K562 (cell line): ENCODE measurements around the gene ACBD4. TPM values are rescaled to one million over a fixed set of nuclear protein-coding genes. Genes with fewer than 3 reads are reported as not detected.
A peak's percentile ranks its signal among the peaks of the same experiment; 100 is the strongest.

Experiments used
- CCAR2 ChIP-seq: fragments of 200-400 bp; formaldehyde crosslinking; IDR thresholded peaks from 2 replicates; pipeline ENCODE4 v1.6.1; 2017; ENCODE audit warnings: mild to moderate bottlenecking, low read depth, low read length
- EP400 ChIP-seq: fragments of 450-650 bp; IDR thresholded peaks from 2 replicates; pipeline ENCODE4 v1.6.1; 2017; ENCODE audit warnings: antibody characterized with exemption, mild to moderate bottlenecking, moderate library complexity
- GATAD2B ChIP-seq: fragments of 450-650 bp; IDR thresholded peaks from 2 replicates; pipeline ENCODE4 v1.6.1; 2017; ENCODE audit warnings: mild to moderate bottlenecking, borderline replicate concordance
- HMG20A ChIP-seq: fragments of 450-650 bp; formaldehyde crosslinking; conservative IDR thresholded peaks from 2 replicates; pipeline ENCODE4 v1.4.0; 2020; ENCODE audit warnings: mild to moderate bottlenecking, mixed read lengths
- HMGN3 ChIP-seq: IDR thresholded peaks from 2 replicates; pipeline ENCODE4 v1.6.1; 2011; ENCODE audit warnings: borderline replicate concordance, low read depth, mild to moderate bottlenecking, mixed read lengths, low read length; ENCODE audit not compliant: insufficient read length; ENCODE audit errors: extremely low read depth
- HNRNPLL ChIP-seq: fragments of 200-400 bp; formaldehyde crosslinking; IDR thresholded peaks from 2 replicates; pipeline ENCODE4 v1.6.1; 2017; ENCODE audit warnings: low read length, low read depth, mild to moderate bottlenecking; ENCODE audit not compliant: poor library complexity, severe bottlenecking
- HOXB6 ChIP-seq: fragments of 250-450 bp; sonication (Bioruptor Pico); IDR thresholded peaks from 2 replicates; pipeline ENCODE4 v1.5.1; 2022; ENCODE audit warnings: mild to moderate bottlenecking, borderline replicate concordance
- KDM1A ChIP-seq, 2 experiments: fragments of 450-650 bp; IDR thresholded peaks; 2 replicates each; pipeline ENCODE4 v1.6.1; 2016; ENCODE audit warnings: mild to moderate bottlenecking in 2 of 2
- MITF ChIP-seq: IDR thresholded peaks from 2 replicates; pipeline ENCODE4 v1.6.1; 2014; ENCODE audit warnings: antibody characterized with exemption
- MXI1 ChIP-seq: IDR thresholded peaks from 2 replicates; pipeline ENCODE4 v1.6.1; 2011; ENCODE audit warnings: low read depth, mild to moderate bottlenecking, improper control_type of control experiment, low read length
- NEUROD1 ChIP-seq: fragments of 150-350 bp; IDR thresholded peaks from 2 replicates; pipeline ENCODE4 v1.6.1; 2014; ENCODE audit warnings: borderline replicate concordance, low read length, low read depth; ENCODE audit not compliant: partially characterized antibody
- NFE2L1 ChIP-seq: fragments of 450-650 bp; IDR thresholded peaks from 2 replicates; pipeline ENCODE4 v1.6.1; 2016; ENCODE audit warnings: missing genetic modification characterization, low read depth, mild to moderate bottlenecking, missing compliant biosample characterization, moderate library complexity, borderline replicate concordance
- NRF1 ChIP-seq, 2 experiments: fragments of 450-650 bp; IDR thresholded peaks in 1 of 2; conservative IDR thresholded peaks in 1 of 2; 2 replicates each; pipeline ENCODE4 v1.6.1; 2014; ENCODE audit warnings: mild to moderate bottlenecking in 2 of 2
- PCBP2 ChIP-seq: fragments of 200-400 bp; formaldehyde crosslinking; IDR thresholded peaks from 2 replicates; pipeline ENCODE4 v1.6.1; 2018; ENCODE audit warnings: low read length, low read depth, mild to moderate bottlenecking, moderate library complexity; ENCODE audit not compliant: poor library complexity, severe bottlenecking
- SIRT6 ChIP-seq: IDR thresholded peaks from one replicate; pipeline ENCODE4 v1.6.1; 2012; ENCODE audit warnings: low read depth, mild to moderate bottlenecking, control low read depth, inconsistent platforms, low read length, moderate library complexity
- SREBF2 ChIP-seq: sonication (generic); formaldehyde crosslinking; IDR thresholded peaks from 2 replicates; pipeline ENCODE4 v1.4.0; 2020; ENCODE audit warnings: mild to moderate bottlenecking, missing genetic modification reagents
- SRSF3 ChIP-seq: fragments of 200-400 bp; formaldehyde crosslinking; IDR thresholded peaks from 2 replicates; pipeline ENCODE4 v1.6.1; 2016; ENCODE audit warnings: mild to moderate bottlenecking, low read length, moderate library complexity; ENCODE audit not compliant: insufficient read depth
- USF2 ChIP-seq: sonication (generic); formaldehyde crosslinking; IDR thresholded peaks from 2 replicates; pipeline ENCODE4 v1.5.0; 2020; ENCODE audit warnings: missing genetic modification reagents
- ZKSCAN8 ChIP-seq: fragments of 200-800 bp; sonication (Bioruptor generic); IDR thresholded peaks from 2 replicates; pipeline ENCODE4 v1.6.1; 2016; ENCODE audit warnings: missing genetic modification characterization, missing compliant biosample characterization
- ZNF324 ChIP-seq: fragments of 250-450 bp; sonication (Bioruptor Pico); IDR thresholded peaks from 2 replicates; pipeline ENCODE4 v1.4.0; 2020; ENCODE audit warnings: mild to moderate bottlenecking
- ZNF347 ChIP-seq: fragments of 450-650 bp; formaldehyde crosslinking; IDR thresholded peaks from 2 replicates; pipeline ENCODE4 v1.4.0; 2020; ENCODE audit warnings: low read depth, mild to moderate bottlenecking, moderate library complexity
- polyA plus RNA-seq, 8 experiments: library from polyadenylated mRNA; depleted of rRNA in 4 of 8; stranded (reverse) in 5 of 8; unstranded in 3 of 8; fragments of >200 nt; fragmentation: Nextera tagmentation in 2 of 8; fragmentation: Illumina TruSeq in 1 of 8; extraction: Ambion mirVana in 2 of 8; extraction: Trizol in 1 of 8; gene quantifications; 2 replicates each; pipeline versions ENCODE4 v1.2.1 to v1.2.3, GENCODE V29; 2011 to 2014; ENCODE audit warnings: inconsistent platforms in 1 of 8, missing spikeins in 1 of 8
- total RNA-seq, 7 experiments: library from RNA; depleted of rRNA in 6 of 7; stranded (reverse); fragments of >200 nt in 6 of 7; fragmentation: Illumina TruSeq in 2 of 7; extraction: Trizol in 2 of 7; gene quantifications; 2 replicates each; pipeline versions ENCODE4 v1.2.1 to v1.2.3, GENCODE V29; 2011 to 2021; ENCODE audit warnings: low replicate concordance in 1 of 7
- TF ChIP-seq, protein P1 (sequence below): fragments of 450-650 bp; IDR thresholded peaks from 2 replicates; pipeline ENCODE4 v1.6.1; 2016; ENCODE audit warnings: antibody characterized with exemption
- TF ChIP-seq, protein P2 (sequence below): sonication (generic); formaldehyde crosslinking; IDR thresholded peaks from 2 replicates; pipeline ENCODE4 v1.9.0; 2022; ENCODE audit warnings: mild to moderate bottlenecking, missing genetic modification reagents

ACBD4 gene
- total and polyA plus RNA-seq, 9 of the 15 experiments (the other 6 are each of a cell fraction or from before 2014, with no cell fraction given) = 0.14 to 6.9 (median 4.6) TPM

GRCh38 chr17:45148183-45149036 lies 12.9 kb downstream of the ACBD4 start, which contains the start of gene HEXIM1 (continued):
- TF ChIP-seq SREBF2 = no peak
- peak; percentile 71 for TF ChIP-seq SIRT6
- TF ChIP-seq KDM1A (IDR thresholded peaks at IDR 0.05) = peak in 1 of 2 experiments; percentile 79; a peak in 1 of 4 replicates
- TF ChIP-seq HMGN3 = peak; percentile 69
- TF ChIP-seq ZKSCAN8 (CRISPR knock-in tag) = no peak
- TF ChIP-seq ZNF347 (CRISPR knock-in tag) = 0 out of 2 replicates have a peak, but pooled peaks have one; percentile 36
- peak; percentile 85 for TF ChIP-seq NEUROD1
- TF ChIP-seq HOXB6 (CRISPR knock-in tag) = peak; percentile 89; the same call in 1 of the 2 replicates
- 0 out of 2 replicates have a peak, but pooled peaks have one; percentile 24 for TF ChIP-seq CCAR2
- peak; percentile 91; the same call in 1 of the 2 replicates for TF ChIP-seq SRSF3
- peak; percentile 27; the same call in 1 of the 2 replicates for TF ChIP-seq ZNF324 (CRISPR knock-in tag)
- no peak; the same call in 1 of the 2 replicates for TF ChIP-seq HMG20A (CRISPR knock-in tag)
- TF ChIP-seq EP400 = no peak; the same call in 1 of the 2 replicates
- TF ChIP-seq, protein P1, sequence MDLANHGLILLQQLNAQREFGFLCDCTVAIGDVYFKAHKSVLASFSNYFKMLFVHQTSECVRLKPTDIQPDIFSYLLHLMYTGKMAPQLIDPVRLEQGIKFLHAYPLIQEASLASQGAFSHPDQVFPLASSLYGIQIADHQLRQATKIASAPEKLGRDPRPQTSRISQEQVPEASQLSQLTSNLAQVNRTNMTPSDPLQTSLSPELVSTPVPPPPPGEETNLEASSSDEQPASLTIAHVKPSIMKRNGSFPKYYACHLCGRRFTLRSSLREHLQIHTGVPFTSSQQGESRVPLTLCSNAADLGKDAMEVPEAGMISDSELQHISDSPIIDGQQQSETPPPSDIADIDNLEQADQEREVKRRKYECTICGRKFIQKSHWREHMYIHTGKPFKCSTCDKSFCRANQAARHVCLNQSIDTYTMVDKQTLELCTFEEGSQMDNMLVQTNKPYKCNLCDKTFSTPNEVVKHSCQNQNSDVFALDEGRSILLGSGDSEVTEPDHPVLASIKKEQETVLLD = peak; percentile 99
- TF ChIP-seq NFE2L1 = no peak
- peak; percentile 46 for TF ChIP-seq MXI1
- TF ChIP-seq, protein P2, sequence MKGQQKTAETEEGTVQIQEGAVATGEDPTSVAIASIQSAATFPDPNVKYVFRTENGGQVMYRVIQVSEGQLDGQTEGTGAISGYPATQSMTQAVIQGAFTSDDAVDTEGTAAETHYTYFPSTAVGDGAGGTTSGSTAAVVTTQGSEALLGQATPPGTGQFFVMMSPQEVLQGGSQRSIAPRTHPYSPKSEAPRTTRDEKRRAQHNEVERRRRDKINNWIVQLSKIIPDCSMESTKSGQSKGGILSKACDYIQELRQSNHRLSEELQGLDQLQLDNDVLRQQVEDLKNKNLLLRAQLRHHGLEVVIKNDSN (CRISPR knock-in tag) = peak; percentile 25; the same call in 1 of the 2 replicates
- peak; percentile 99 for TF ChIP-seq GATAD2B
- peak; percentile 100 for TF ChIP-seq NRF1 (conservative IDR thresholded peaks at IDR 0.05 in 1 of 2, IDR thresholded peaks at IDR 0.05 in 1 of 2)
- peak; percentile 86 for TF ChIP-seq HNRNPLL
- TF ChIP-seq MITF = no peak
- peak; percentile 85 for TF ChIP-seq PCBP2
- no peak for TF ChIP-seq USF2 (CRISPR knock-in tag)
